Neural cell (in vitro differentiated cells): ENCODE measurements around the gene STX4. TPM values are rescaled to one million over a fixed set of nuclear protein-coding genes. Genes with fewer than 3 reads are reported as not detected.
A peak's percentile ranks its signal among the peaks of the same experiment; 100 is the strongest.

ENCODE experiments used
- H2AFZ ChIP-seq: fragments of 200-600, 300-800 bp; sonication (generic), shearing (Covaris generic); 2 replicates; pipeline ENCODE4 v1.6.0; 2014; ENCODE audit warnings: low read depth, mild to moderate bottlenecking, antibody characterized with exemption, low read length, moderate library complexity
- H3F3A ChIP-seq: fragments of 200-600 bp; shearing (Covaris generic); 2 replicates; pipeline ENCODE4 v1.6.1; 2016; ENCODE audit warnings: mild to moderate bottlenecking, moderate library complexity, mixed read lengths, antibody characterized with exemption, low read length; ENCODE audit not compliant: insufficient read depth, poor library complexity, severe bottlenecking
- H3K27ac ChIP-seq: fragments of 200-600, 300-800 bp; sonication (generic), shearing (Covaris generic); 2 replicates; pipeline ENCODE4 v1.5.1; 2014; ENCODE audit warnings: mild to moderate bottlenecking, low read length, moderate library complexity
- H3K27me3 ChIP-seq: fragments of 300-800, 200-600 bp; sonication (generic), shearing (Covaris generic); 2 replicates; pipeline ENCODE4 v1.6.0; 2014; ENCODE audit warnings: mild to moderate bottlenecking, low read depth, low read length, moderate library complexity; ENCODE audit not compliant: insufficient read depth
- H3K36me3 ChIP-seq: fragments of 300-800, 200-600 bp; sonication (generic), shearing (Covaris generic); 2 replicates; pipeline ENCODE4 v1.5.1; 2014; ENCODE audit warnings: mild to moderate bottlenecking, antibody characterized with exemption, low read length, moderate library complexity; ENCODE audit not compliant: insufficient read depth
- H3K4me2 ChIP-seq: fragments of 300-800, 200-600 bp; sonication (generic), shearing (Covaris generic); 2 replicates; pipeline ENCODE4 v1.6.0; 2014; ENCODE audit warnings: mild to moderate bottlenecking, low read length
- H3K4me3 ChIP-seq: fragments of 300-800, 200-600 bp; sonication (generic), shearing (Covaris generic); 2 replicates; pipeline ENCODE4 v1.5.1; 2014; ENCODE audit warnings: mild to moderate bottlenecking, low read length, moderate library complexity
- H3K79me2 ChIP-seq: fragments of 200-600 bp; shearing (Covaris generic); replicated peaks from 2 replicates; pipeline ENCODE4 v1.6.0; 2014; ENCODE audit warnings: mild to moderate bottlenecking, low read length, moderate library complexity; ENCODE audit not compliant: insufficient read depth
- H3K9ac ChIP-seq: fragments of 300-800, 200-600 bp; sonication (generic), shearing (Covaris generic); 2 replicates; pipeline ENCODE4 v1.6.1; 2016; ENCODE audit warnings: mild to moderate bottlenecking, low read length, mixed read lengths
- H3K9me2 ChIP-seq: fragments of 200-600 bp; shearing (Covaris generic); 2 replicates; pipeline ENCODE4 v1.6.1; 2016; ENCODE audit warnings: mild to moderate bottlenecking, low read length, mixed read lengths; ENCODE audit not compliant: insufficient read depth
- H3K9me3 ChIP-seq: fragments of 200-600, 300-800 bp; sonication (generic), shearing (Covaris generic); 2 replicates; pipeline ENCODE4 v1.6.1; 2016; ENCODE audit warnings: mild to moderate bottlenecking, mixed run types, low read length, moderate library complexity, mixed read lengths
- H4K20me1 ChIP-seq: fragments of 200-600 bp; shearing (Covaris generic); 2 replicates; pipeline ENCODE4 v1.6.1; 2016; ENCODE audit warnings: mild to moderate bottlenecking, mixed run types; ENCODE audit not compliant: insufficient read depth
- CTCF ChIP-seq: fragments of 450-650 bp; IDR thresholded peaks from 2 replicates; pipeline ENCODE4 v1.5.1; 2014; ENCODE audit warnings: antibody characterized with exemption, mild to moderate bottlenecking, moderate library complexity; ENCODE audit not compliant: poor library complexity, severe bottlenecking
- EP300 ChIP-seq: fragments of 450-650 bp; conservative IDR thresholded peaks from 2 replicates; pipeline ENCODE4 v1.6.1; 2014; ENCODE audit warnings: antibody characterized with exemption, mild to moderate bottlenecking, moderate library complexity; ENCODE audit not compliant: poor library complexity, severe bottlenecking
- EZH2 ChIP-seq: fragments of 200-600, 300-800 bp; shearing (Covaris generic), sonication (generic); IDR thresholded peaks from 2 replicates; pipeline ENCODE4 v1.6.1; 2014; ENCODE audit warnings: antibody characterized with exemption, low read length, borderline replicate concordance, mild to moderate bottlenecking; ENCODE audit not compliant: insufficient read depth, poor library complexity, severe bottlenecking
- MXI1 ChIP-seq: fragments of 450-650 bp; conservative IDR thresholded peaks from 2 replicates; pipeline ENCODE4 v1.6.1; 2014; ENCODE audit warnings: antibody characterized with exemption, mild to moderate bottlenecking; ENCODE audit not compliant: poor library complexity, severe bottlenecking
- POLR2AphosphoS5 ChIP-seq: IDR thresholded peaks from 2 replicates; pipeline ENCODE4 v1.6.1; 2012
- RAD21 ChIP-seq: fragments of 450-650 bp; conservative IDR thresholded peaks from 2 replicates; pipeline ENCODE4 v1.6.1; 2014; ENCODE audit warnings: antibody characterized with exemption, mild to moderate bottlenecking, moderate library complexity
- REST ChIP-seq: IDR thresholded peaks from 2 replicates; pipeline ENCODE4 v1.6.1; 2012; ENCODE audit warnings: borderline replicate concordance
- SMC3 ChIP-seq: fragments of 450-650 bp; conservative IDR thresholded peaks from 2 replicates; pipeline ENCODE4 v1.6.1; 2014; ENCODE audit warnings: antibody characterized with exemption, mild to moderate bottlenecking, moderate library complexity; ENCODE audit not compliant: poor library complexity
- TAF1 ChIP-seq: IDR thresholded peaks from 2 replicates; pipeline ENCODE4 v1.6.1; 2012; ENCODE audit warnings: low read depth
- polyA plus RNA-seq: library from polyadenylated mRNA; depleted of rRNA; stranded (reverse); fragments of >200 nt; gene quantifications from 2 replicates; pipeline ENCODE4 v1.2.3, GENCODE V29; 2014

The STX4 gene
- polyA plus RNA-seq, 1 donor from 2014 or later, result 32.2 TPM

- peak within 1 kb of the TSS; percentile 77 for H3K4me3 ChIP-seq
- H3K9ac ChIP-seq, result peak within 1 kb of the TSS; percentile 96
- TF ChIP-seq POLR2AphosphoS5 (peak; percentile 93), REST (peak; percentile 88), EP300 (peak; percentile 70), SMC3 (peak; percentile 48), CTCF (peak; percentile 42), RAD21 (peak; percentile 48), MXI1 (peak; percentile 78), EZH2 (no peak), TAF1 (peak; percentile 59)
- H3K27ac ChIP-seq, result peak within 1 kb of the TSS; percentile 95
- no peaks in the 10 kb centered on the region for H3K9me3 ChIP-seq
- peaks cover 46% of the 10 kb centered on the region for H3K79me2 ChIP-seq
- H3K36me3 ChIP-seq, result peaks cover 6% of the 10 kb centered on the region
- no peaks in the 10 kb centered on the region for H3K9me2 ChIP-seq
- H2AFZ ChIP-seq, result peak within 1 kb of the TSS; percentile 87
- H4K20me1 ChIP-seq, result no peaks in the 10 kb centered on the region
- H3K4me2 ChIP-seq, result peak within 1 kb of the TSS; percentile 97
- H3F3A ChIP-seq, result no peaks in the 10 kb centered on the region
- no peaks in the 10 kb centered on the region for H3K27me3 ChIP-seq
Measured at GRCh38 chr16:31073970-31074813, 40.8 kb downstream of the STX4 start, which contains the start of the genes ZNF646 and ZNF668. TSS of gene ZNF646 (plus strand) at chr16:31074422. CDS start at chr16:31076325, 1,903 bp downstream. TSS of gene ZNF668 (minus strand) at chr16:31074240. CDS start at chr16:31064459, 9,781 bp downstream.

- H2AFZ ChIP-seq, result peak overlapping the region; percentile 67
- H3K79me2 ChIP-seq, result peaks cover 43% of the 10 kb centered on the region
Measured at GRCh38 chr16:31074814-31075183, 41.4 kb downstream of the STX4 start.

More at GRCh38 chr16:31074814-31075183, 41.4 kb downstream of the STX4 start:
- peaks cover 6% of the 10 kb centered on the region for H3K36me3 ChIP-seq
- H3F3A ChIP-seq, result no peaks in the 10 kb centered on the region
- peak overlapping the region; percentile 97 for H3K4me2 ChIP-seq
- peak overlapping the region; percentile 77 for H3K4me3 ChIP-seq
- TF ChIP-seq REST (no peak), EZH2 (no peak), SMC3 (no peak), POLR2AphosphoS5 (no peak), RAD21 (no peak), MXI1 (no peak), CTCF (no peak), TAF1 (no peak), EP300 (no peak)
- H3K9ac ChIP-seq, result peak overlapping the region; percentile 96
- no peaks in the 10 kb centered on the region for H4K20me1 ChIP-seq
- no peaks in the 10 kb centered on the region for H3K9me3 ChIP-seq
- peak overlapping the region; percentile 95 for H3K27ac ChIP-seq
- H3K27me3 ChIP-seq, result no peaks in the 10 kb centered on the region
- H3K9me2 ChIP-seq, result no peaks in the 10 kb centered on the region
